OCI-LY7 (cell line): ENCODE measurements around the gene GPR31.

Source experiments
- CTCF ChIP-seq: fragments of 200-600 bp; sonication (generic); conservative IDR thresholded peaks from 2 replicates; pipeline ENCODE4 v1.5.1; 2014; ENCODE audit warnings: mild to moderate bottlenecking, antibody characterized with exemption, low read length, moderate library complexity, mixed read lengths
- EZH2phosphoT487 ChIP-seq: fragments of 200-600 bp; sonication (generic); IDR thresholded peaks from 2 replicates; pipeline ENCODE4 v1.6.1; 2018; ENCODE audit warnings: low read depth, borderline replicate concordance, mild to moderate bottlenecking, mixed run types, antibody characterized with exemption, low read length, moderate library complexity, mixed read lengths

GRCh38 chr6:167165858-167166471 is 8.2 kb upstream of the GPR31 start:
- no peak for TF ChIP-seq EZH2phosphoT487
- TF ChIP-seq CTCF, result no peak
